Raji (cell line): Measurements from ENCODE around the gene ELP5.

ENCODE experiments used
- POLR2A ChIP-seq: IDR thresholded peaks from 2 replicates; pipeline ENCODE4 v1.6.1; 2011; ENCODE audit warnings: low read depth, low read length, control low read depth; ENCODE audit not compliant: insufficient read depth

The ELP5 gene

DNA sequence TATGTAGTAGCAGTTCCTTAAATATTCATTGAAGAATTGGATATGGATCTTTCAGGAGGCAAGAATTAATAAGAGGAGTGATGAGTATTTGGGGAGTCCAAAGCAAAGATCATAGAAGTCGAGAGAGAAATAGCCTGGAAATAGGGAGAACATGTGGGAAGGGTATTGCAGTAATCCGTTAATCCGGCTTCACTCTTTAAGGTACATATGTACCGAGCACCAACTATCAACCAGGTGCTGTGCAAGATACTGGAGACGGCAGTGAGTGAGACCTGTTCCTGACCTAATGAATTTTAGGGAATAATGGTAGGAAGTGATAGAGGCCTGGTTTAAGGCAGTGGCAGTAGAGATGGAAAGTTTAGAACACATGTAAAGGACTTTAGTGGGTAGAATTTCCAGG, 1.1 kb downstream of the ELP5 start:
- no peak for TF ChIP-seq POLR2A

GRCh38 chr17:7254511-7254910, 2.5 kb downstream of the ELP5 start:
- no peak for TF ChIP-seq POLR2A

- no peak for TF ChIP-seq POLR2A
Measured at GRCh38 chr17:7256766-7257456, 4.9 kb downstream of the ELP5 start.

- TF ChIP-seq POLR2A, result no peak
Measured at GRCh38 chr17:7258731-7259554, 6.9 kb downstream of the ELP5 start.

GRCh38 chr17:7259555-7259889, 7.5 kb downstream of the ELP5 start:
- no peak for TF ChIP-seq POLR2A

GRCh38 chr17:7260151-7260550, 8.1 kb downstream of the ELP5 start:
- TF ChIP-seq POLR2A, result no peak

DNA sequence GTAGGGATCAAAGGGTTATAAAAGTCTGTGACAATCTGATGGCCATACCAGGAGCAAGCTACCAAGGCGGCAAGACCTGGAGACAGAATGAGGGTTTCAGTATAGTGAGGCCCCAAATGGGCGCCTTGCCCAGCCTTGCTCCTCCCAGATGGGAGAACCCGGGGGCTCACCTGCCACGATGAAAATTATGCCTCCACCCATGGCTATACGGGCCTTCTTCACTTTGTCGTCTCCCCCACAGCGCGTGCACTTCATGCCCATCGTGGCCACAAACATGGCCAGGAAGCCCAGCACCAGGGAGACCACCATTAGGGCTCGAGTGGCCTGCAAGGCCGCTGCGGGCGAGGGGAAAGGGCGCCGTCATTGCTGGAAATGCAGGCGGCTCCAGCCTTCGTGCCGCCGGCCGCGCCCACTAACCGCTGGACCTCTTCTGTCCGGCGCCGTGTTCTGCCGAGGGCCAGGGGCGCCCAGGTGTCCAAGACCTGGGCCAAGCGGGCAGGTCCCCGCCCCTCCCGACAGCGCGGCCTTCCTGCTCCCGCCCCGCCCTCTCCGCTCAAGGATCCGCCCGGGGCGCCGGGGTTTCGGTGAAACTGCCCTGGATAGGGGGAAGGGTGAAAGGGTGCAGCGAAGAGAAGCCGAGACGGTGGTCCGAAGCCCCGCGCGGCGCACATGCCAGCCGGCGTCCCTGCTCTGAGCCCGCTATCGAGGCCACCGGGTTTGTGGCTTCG, 8.8 kb downstream of the ELP5 start:
- no peak for TF ChIP-seq POLR2A

DNA sequence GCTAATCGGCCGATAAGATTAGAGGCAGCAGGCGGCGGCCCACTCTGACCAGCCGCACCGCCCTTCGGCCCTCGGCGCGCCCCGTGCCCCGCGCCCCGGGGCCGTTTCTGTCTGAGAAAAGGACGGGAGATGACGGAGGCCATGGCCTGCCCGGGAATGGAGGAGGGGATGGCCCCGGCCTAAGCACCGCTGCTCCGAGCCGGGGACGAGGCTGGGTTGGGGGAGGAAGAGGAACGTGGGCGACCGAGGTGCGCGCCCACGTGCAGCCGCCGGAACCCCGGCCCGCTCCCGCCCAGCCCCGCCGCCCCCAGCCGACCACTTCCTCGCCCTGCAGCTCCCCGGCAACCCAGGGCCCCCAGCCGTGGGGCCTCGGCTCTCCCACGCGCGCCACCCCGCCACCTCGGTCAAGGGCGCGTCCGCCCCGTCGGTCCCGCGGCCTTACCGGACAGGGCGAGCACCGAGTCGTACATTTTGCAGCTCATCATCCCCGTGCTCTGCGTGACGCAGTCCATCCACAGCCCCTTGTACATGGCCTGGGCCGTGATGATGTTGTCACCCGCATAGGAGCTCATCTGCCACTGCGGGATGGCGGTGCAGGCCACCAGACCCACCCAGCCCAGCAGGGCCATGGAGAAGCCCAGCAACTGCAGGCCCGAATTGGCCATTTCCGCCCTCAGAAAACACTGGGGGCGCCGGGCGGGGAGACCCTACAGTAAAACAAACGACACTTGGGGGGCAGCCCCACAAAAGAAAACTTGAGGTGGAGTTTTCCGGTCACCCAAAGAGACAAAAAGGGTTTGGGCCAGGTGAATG, 9.6 kb downstream of the ELP5 start:
- TF ChIP-seq POLR2A, result no peak

DNA sequence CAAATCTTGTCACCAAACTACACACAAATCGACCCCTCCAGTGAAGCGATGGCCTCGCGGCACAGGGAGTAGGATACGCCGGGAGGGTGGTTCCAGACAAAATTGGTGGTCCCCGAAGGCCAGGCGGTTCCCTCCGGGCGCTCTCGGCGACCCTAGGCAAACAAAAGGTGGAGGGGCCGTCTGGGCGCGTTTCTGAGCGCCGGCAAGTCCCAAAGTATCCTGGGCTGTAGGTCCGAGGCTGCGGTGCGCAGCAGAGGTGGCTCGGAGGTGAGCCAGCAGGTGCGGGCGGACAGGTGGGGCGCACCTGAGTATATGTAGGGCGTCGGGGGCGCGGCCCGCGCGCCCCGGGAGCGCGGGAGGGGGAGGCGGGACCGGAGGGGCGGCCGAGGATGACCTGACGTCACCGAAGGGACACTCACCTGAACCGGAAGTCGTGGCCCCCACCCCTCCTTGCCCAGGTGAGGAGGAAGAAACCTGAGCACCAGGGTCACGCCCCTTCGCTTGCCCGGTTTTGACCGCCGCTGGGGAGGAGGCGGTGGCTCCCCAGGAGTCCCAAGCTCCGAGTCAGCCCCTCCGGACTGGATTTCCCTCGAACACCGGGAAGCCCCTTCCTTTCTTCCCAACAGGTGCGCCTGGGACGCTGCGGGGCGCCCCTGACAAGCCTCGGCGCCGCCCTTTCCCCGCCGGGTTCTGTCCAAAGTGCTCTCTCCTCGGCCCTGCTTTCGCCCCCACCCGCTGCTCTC, 10.3 kb downstream of the ELP5 start, which contains the start of gene CLDN7:
CLDN7 (minus strand) TSS at position 287 of the 743 bp plus-strand sequence. CDS start 435 bp downstream, outside the sequence.
- TF ChIP-seq POLR2A, result no peak

GRCh38 chr17:7262935-7263800, 11.2 kb downstream of the ELP5 start:
- no peak for TF ChIP-seq POLR2A

- no peak for TF ChIP-seq POLR2A
Measured at GRCh38 chr17:7263801-7264078, 11.7 kb downstream of the ELP5 start.

- TF ChIP-seq POLR2A, result no peak
Measured at GRCh38 chr17:7266784-7267183, 14.8 kb downstream of the ELP5 start.

DNA sequence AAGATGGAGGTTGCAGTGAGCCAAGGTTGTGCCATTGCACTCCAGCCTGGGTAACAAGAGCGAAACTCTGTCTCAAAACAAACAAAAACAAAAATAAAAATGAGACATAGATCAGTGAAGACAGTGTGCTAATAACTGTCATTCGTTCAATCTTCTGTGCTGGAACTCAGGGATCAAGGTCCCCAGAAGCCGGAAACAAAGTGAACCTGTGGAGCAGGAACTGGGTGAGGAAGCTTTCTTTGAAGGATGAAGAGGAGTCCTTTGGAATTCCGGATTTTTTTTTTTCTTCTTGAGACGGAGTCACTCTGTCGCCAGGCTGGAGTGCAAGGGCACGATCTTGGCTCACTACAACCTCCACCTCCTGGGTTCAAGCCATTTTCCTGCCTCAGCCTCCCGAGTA, 27.4 kb downstream of the ELP5 start:
- no peak for TF ChIP-seq POLR2A
